GM12875 (cell line): Measurements from ENCODE around the gene FBXW4.
A peak's percentile ranks its signal among the peaks of the same experiment; 100 is the strongest.

Experiments
- H3K4me3 ChIP-seq: one replicate; pipeline ENCODE4 v1.5.1; 2011; ENCODE audit warnings: low read depth, low read length, control low read depth
- TF ChIP-seq, protein P1 (sequence below): IDR thresholded peaks from 2 replicates; pipeline ENCODE4 v1.5.1; 2011; ENCODE audit warnings: low read depth, mild to moderate bottlenecking, control low read depth, inconsistent platforms, low read length, moderate library complexity, borderline replicate concordance; ENCODE audit not compliant: insufficient read depth

The FBXW4 gene

GRCh38 chr10:101611096-101611905 lies 83.7 kb downstream of the FBXW4 start:
- no peak overlapping the region for H3K4me3 ChIP-seq
- TF ChIP-seq, protein P1, sequence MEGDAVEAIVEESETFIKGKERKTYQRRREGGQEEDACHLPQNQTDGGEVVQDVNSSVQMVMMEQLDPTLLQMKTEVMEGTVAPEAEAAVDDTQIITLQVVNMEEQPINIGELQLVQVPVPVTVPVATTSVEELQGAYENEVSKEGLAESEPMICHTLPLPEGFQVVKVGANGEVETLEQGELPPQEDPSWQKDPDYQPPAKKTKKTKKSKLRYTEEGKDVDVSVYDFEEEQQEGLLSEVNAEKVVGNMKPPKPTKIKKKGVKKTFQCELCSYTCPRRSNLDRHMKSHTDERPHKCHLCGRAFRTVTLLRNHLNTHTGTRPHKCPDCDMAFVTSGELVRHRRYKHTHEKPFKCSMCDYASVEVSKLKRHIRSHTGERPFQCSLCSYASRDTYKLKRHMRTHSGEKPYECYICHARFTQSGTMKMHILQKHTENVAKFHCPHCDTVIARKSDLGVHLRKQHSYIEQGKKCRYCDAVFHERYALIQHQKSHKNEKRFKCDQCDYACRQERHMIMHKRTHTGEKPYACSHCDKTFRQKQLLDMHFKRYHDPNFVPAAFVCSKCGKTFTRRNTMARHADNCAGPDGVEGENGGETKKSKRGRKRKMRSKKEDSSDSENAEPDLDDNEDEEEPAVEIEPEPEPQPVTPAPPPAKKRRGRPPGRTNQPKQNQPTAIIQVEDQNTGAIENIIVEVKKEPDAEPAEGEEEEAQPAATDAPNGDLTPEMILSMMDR, result no peak

DNA sequence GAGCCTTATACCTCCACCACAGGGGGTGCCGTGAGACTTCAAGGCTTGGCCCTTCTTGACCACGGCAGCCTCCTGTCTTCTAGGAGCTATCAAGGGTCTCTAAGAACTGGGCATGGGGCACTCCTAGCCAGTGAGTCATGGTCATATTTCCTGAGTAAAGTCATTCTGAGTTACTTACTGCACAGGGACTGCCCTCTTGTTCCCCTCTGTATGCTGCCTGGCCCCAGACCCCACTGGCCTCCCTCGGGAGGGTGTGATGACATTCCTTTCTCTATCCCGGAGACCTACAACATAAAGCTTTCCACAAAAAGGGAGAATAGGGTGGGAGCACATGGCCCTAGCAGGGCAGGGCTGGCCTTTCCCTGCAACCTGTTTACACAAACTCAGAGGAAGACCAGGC lies 85.5 kb downstream of the FBXW4 start:
- TF ChIP-seq, protein P1, result no peak
- no peak overlapping the region for H3K4me3 ChIP-seq

DNA sequence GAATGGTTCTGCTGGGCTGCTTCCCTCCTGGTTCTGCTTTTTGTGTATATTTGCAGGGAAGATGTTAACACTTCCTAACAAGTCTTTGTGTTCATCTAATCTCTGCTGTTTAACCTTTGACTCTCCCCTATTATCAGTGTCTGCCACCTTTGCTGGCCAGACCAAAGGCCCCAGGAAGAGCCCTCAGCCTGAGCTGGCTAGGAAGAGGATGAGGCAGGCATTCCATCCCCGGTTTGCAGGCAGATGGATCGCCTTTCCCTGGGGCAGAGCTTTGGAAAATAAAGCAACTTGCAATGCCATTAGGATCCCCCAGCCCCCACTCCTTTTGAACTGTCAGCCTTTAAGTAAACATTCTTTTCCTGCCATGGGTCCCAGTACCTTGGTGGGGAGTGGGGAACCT lies 87.8 kb downstream of the FBXW4 start:
- no peak overlapping the region for H3K4me3 ChIP-seq
- TF ChIP-seq, protein P1, result no peak

DNA sequence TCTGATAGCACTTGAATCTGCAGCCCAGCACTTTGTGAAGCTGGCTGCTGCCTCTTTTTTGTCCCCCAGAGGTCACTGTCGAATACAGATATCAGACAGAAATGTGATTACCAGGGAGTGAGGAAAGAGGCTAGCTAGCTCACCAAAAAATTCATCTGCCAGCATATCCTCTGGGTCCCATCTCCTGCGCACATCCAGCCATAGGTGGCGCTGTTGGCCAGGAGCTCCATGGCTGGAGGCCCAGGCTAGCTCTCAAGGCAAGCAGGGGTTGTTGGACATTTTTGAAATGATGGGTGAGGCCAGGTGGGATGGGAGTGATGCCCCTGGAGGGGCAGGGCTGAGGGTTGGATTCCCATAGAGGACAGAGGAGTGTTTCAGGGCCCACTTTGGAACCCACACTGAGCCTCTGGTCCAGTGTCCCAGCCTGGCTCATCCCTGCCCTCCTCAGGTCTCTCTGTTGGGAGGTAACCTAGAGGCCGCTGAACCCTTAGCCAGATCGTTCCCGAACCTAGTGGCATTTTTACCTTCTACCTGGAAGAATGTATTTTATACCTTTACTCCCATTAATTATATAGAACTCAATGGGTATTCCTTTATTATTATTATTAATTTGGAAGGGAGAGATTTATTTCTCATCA lies 92.1 kb downstream of the FBXW4 start:
- H3K4me3 ChIP-seq, result no peak overlapping the region
- TF ChIP-seq, protein P1, result peak; percentile 77

- TF ChIP-seq, protein P1, result no peak
These were observed 93.4 kb downstream of the FBXW4 start for GRCh38 chr10:101601541-101601940.

DNA sequence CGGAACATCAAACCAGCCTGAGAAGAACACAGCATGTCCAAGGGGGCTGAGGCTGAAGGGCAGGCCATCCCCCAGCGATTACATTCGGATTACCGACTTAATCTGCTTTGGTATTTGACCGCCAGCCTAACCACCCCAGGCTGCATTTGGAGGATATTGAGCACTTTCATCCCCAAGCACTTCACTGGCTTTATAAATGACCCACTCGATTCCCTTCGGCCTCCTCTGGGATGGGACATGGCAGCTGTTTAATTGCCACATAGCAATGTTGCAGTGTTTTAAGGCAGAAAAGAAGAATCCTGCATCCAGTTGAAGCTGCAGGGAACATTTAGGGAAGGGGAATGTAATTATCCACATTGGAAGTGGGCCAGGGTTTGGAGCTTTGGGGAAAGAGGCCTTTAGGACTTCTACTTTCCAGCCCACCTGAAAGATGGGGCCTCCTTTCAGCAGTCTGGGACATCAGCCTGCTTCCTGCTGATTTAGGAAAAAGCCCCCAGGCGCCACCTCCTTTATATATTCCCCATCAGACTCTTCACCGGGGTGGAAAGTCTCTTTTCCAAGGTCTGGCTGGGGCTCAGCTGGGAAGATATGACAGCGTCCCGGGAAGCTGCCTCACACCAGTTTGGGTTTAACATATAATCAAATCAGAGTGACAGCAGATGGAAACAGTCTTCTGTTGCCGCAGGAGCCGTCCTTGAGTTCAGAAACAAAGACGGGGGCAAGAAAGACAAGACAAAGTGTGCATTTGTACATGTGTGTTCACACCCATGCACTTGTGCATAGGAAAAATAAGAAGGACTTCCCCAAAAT lies 97.7 kb downstream of the FBXW4 start:
- no peak overlapping the region for H3K4me3 ChIP-seq
- TF ChIP-seq, protein P1, result no peak

More at GRCh38 chr10:101601541-101601940, 93.4 kb downstream of the FBXW4 start:
- H3K4me3 ChIP-seq, result no peak overlapping the region
